ENCODE results near the gene TIMM8A.

The TIMM8A gene

GRCh38 chrX:101377547-101377946 is 29.0 kb upstream of the TIMM8A start:
- H3K27ac ChIP-seq: no peak overlapping the region
- no peak for TF ChIP-seq CTCF (IDR thresholded peaks at IDR 0.05)
- no peak for DNase-seq (ENCODE audit: low spot score)
- H3K4me3 ChIP-seq: no peak overlapping the region

GRCh38 chrX:101370888-101371504 is 22.5 kb upstream of the TIMM8A start:
- H3K27ac ChIP-seq: no peak overlapping the region
- no peak overlapping the region for H3K4me3 ChIP-seq
- no peak for TF ChIP-seq CTCF (IDR thresholded peaks at IDR 0.05)
- DNase-seq (ENCODE audit: low spot score): no peak

- no peak for TF ChIP-seq CTCF (IDR thresholded peaks at IDR 0.05)
- Histone ChIP-seq H3K27ac (no peak overlapping the region), H3K4me3 (no peak overlapping the region)
- DNase-seq (ENCODE audit: low spot score): no peak
These were observed 21.1 kb upstream of the TIMM8A start for GRCh38 chrX:101369687-101370086.

GRCh38 chrX:101368800-101369199 is 20.3 kb upstream of the TIMM8A start:
- no peak for TF ChIP-seq CTCF (IDR thresholded peaks at IDR 0.05)
- Histone ChIP-seq H3K4me3 (no peak overlapping the region), H3K27ac (no peak overlapping the region)
- DNase-seq (ENCODE audit: low spot score): no peak

GRCh38 chrX:101365301-101365795 is 16.8 kb upstream of the TIMM8A start:
- H3K27ac ChIP-seq: no peak overlapping the region
- DNase-seq (ENCODE audit: low spot score): no peak
- no peak for TF ChIP-seq CTCF (IDR thresholded peaks at IDR 0.05)
- H3K4me3 ChIP-seq: no peak overlapping the region

- no peak for DNase-seq (ENCODE audit: low spot score)
- no peak for TF ChIP-seq CTCF (IDR thresholded peaks at IDR 0.05)
- Histone ChIP-seq H3K4me3 (no peak overlapping the region), H3K27ac (no peak overlapping the region)
These were observed 14.2 kb upstream of the TIMM8A start for GRCh38 chrX:101362757-101363156.

GRCh38 chrX:101362116-101362515 is 13.6 kb upstream of the TIMM8A start:
- no peak for TF ChIP-seq CTCF (IDR thresholded peaks at IDR 0.05)
- H3K27ac ChIP-seq: no peak overlapping the region
- H3K4me3 ChIP-seq: no peak overlapping the region
- no peak for DNase-seq (ENCODE audit: low spot score)

All from coronary artery (tissue), 2 donors.